Memory B cell (primary cell): Measurements from ENCODE around the gene ELK4.
"Not testable (repeated sequence)": the region's sequence is repeated elsewhere in the genome, so short reads cannot be mapped to it uniquely, and the experiment has no call there.

ENCODE experiments used
- ATAC-seq: fragments of 150-1000 bp; cut with Tn5 transposase; 2 replicates; pipeline ENCODE4 v1.10.0; 2021; ENCODE audit warnings: low read depth, mild to moderate bottlenecking, moderate library complexity
- DNase-seq, 2 donors: peaks; one replicate each; pipeline ENCODE4 v3.0.0; 2022; ENCODE audit warnings: low spot score in 2 of 2
- H3K27ac Mint-ChIP-seq: one replicate; pipeline ENCODE4 v1.8.0; 2022; ENCODE audit warnings: mild to moderate bottlenecking, moderate library complexity, mixed read lengths
- H3K27me3 Mint-ChIP-seq: one replicate; pipeline ENCODE4 v1.8.0; 2022; ENCODE audit warnings: mixed read lengths
- H3K36me3 Mint-ChIP-seq: one replicate; pipeline ENCODE4 v1.8.0; 2022; ENCODE audit warnings: mild to moderate bottlenecking, mixed read lengths
- H3K4me1 Mint-ChIP-seq: one replicate; pipeline ENCODE4 v1.8.0; 2022; ENCODE audit warnings: mixed read lengths
- H3K4me3 Mint-ChIP-seq: one replicate; pipeline ENCODE4 v1.8.0; 2022; ENCODE audit warnings: mild to moderate bottlenecking, moderate library complexity, mixed read lengths
- H3K9me3 Mint-ChIP-seq: one replicate; pipeline ENCODE4 v1.8.0; 2022; ENCODE audit warnings: mixed read lengths

The ELK4 gene

GRCh38 chr1:205658943-205659581 lies 27.3 kb upstream of the ELK4 start:
- peak; percentile 75 to 88 for DNase-seq
- Mint-ChIP-seq H3K36me3 (no peaks in the 10 kb centered on the region), H3K4me3 (no peak overlapping the region), H3K27ac (peak overlapping the region; percentile 74), H3K27me3 (no peaks in the 10 kb centered on the region), H3K9me3 (no peaks in the 10 kb centered on the region), H3K4me1 (peaks cover 31% of the 10 kb centered on the region)
- peak; percentile 95 for ATAC-seq

- no peaks in the 10 kb centered on the region for H3K9me3 Mint-ChIP-seq
- no peaks in the 10 kb centered on the region for H3K27me3 Mint-ChIP-seq
- no peak for DNase-seq
- peaks cover 20% of the 10 kb centered on the region for H3K4me1 Mint-ChIP-seq
- H3K36me3 Mint-ChIP-seq: no peaks in the 10 kb centered on the region
- ATAC-seq: no peak
- H3K27ac Mint-ChIP-seq: no peak overlapping the region
- H3K4me3 Mint-ChIP-seq: no peak overlapping the region
Measured at GRCh38 chr1:205656236-205656635, 24.4 kb upstream of the ELK4 start.

GRCh38 chr1:205652984-205653383 lies 21.2 kb upstream of the ELK4 start:
- Mint-ChIP-seq H3K4me3 (no peak overlapping the region), H3K4me1 (peaks cover 3% of the 10 kb centered on the region), H3K27me3 (no peaks in the 10 kb centered on the region), H3K9me3 (no peaks in the 10 kb centered on the region), H3K27ac (no peak overlapping the region), H3K36me3 (no peaks in the 10 kb centered on the region)
- ATAC-seq: no peak
- no peak for DNase-seq

- no peak for DNase-seq
- H3K9me3 Mint-ChIP-seq: no peaks in the 10 kb centered on the region
- H3K4me1 Mint-ChIP-seq: no peaks in the 10 kb centered on the region
- no peak overlapping the region for H3K4me3 Mint-ChIP-seq
- H3K36me3 Mint-ChIP-seq: peaks cover 1% of the 10 kb centered on the region
- no peaks in the 10 kb centered on the region for H3K27me3 Mint-ChIP-seq
- no peak overlapping the region for H3K27ac Mint-ChIP-seq
- no peak for ATAC-seq
Measured at GRCh38 chr1:205650241-205650640, 18.4 kb upstream of the ELK4 start.

DNA sequence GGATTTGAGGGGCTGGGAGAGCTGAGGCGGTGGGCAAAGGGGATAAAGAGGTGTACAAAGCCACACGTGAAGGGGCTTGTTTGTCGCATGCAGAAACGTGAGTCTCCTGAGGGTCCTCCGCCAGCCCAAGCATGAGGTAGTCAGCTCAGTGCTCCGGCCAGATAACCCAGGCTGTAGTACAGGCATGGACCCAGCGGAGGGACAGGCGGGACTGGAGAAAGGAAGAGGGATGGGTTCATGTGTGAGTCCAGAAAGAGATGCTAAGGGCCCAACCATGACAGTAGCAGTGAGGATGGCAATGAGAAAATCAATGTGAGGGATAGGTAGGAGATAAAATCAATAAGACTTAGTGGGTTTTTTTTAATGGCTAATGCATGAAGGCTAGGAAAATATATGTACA lies 13.7 kb upstream of the ELK4 start:
- DNase-seq: no peak
- no peaks in the 10 kb centered on the region for H3K27me3 Mint-ChIP-seq
- no peak overlapping the region for H3K27ac Mint-ChIP-seq
- no peaks in the 10 kb centered on the region for H3K4me1 Mint-ChIP-seq
- H3K4me3 Mint-ChIP-seq: no peak overlapping the region
- no peaks in the 10 kb centered on the region for H3K9me3 Mint-ChIP-seq
- ATAC-seq: no peak
- peaks cover 4% of the 10 kb centered on the region for H3K36me3 Mint-ChIP-seq

GRCh38 chr1:205642679-205643307 lies 11.0 kb upstream of the ELK4 start:
- peaks cover 4% of the 10 kb centered on the region for H3K36me3 Mint-ChIP-seq
- no peaks in the 10 kb centered on the region for H3K9me3 Mint-ChIP-seq
- no peaks in the 10 kb centered on the region for H3K4me1 Mint-ChIP-seq
- ATAC-seq (no peak), DNase-seq (no peak)
- no peaks in the 10 kb centered on the region for H3K27me3 Mint-ChIP-seq
- no peak overlapping the region for H3K27ac Mint-ChIP-seq
- H3K4me3 Mint-ChIP-seq: no peak overlapping the region

DNA sequence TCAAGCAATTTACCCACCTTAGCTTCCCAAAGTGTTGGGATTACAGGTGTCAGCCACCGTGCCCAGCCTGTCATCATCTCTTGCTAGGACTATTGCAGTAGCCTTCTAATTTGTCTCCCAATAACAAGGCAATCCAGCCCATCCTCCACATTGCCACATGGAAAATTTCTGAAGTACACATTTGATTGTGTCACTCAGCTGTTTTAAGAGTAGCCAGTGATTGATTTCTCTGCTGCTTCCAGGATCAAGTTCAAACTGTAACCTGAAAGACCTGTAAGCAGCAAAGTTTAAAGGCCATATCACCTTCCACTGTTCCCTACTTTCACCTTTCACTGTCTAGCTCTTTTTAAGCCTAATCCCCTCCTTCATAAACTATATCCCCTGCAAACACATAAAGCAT lies 7.8 kb upstream of the ELK4 start:
- no peak for ATAC-seq
- Mint-ChIP-seq H3K36me3 (no peaks in the 10 kb centered on the region), H3K4me3 (no peak overlapping the region), H3K27me3 (no peaks in the 10 kb centered on the region), H3K4me1 (no peaks in the 10 kb centered on the region), H3K27ac (no peak overlapping the region), H3K9me3 (no peaks in the 10 kb centered on the region)
- DNase-seq: no peak

- Mint-ChIP-seq H3K36me3 (no peaks in the 10 kb centered on the region), H3K27ac (peak overlapping the region; percentile 12), H3K4me3 (no peak overlapping the region), H3K4me1 (no peaks in the 10 kb centered on the region), H3K9me3 (no peaks in the 10 kb centered on the region), H3K27me3 (no peaks in the 10 kb centered on the region)
- DNase-seq: no peak
- no peak for ATAC-seq
Measured at GRCh38 chr1:205637854-205638468, 6.2 kb upstream of the ELK4 start.

GRCh38 chr1:205636732-205637131 lies 4.9 kb upstream of the ELK4 start:
- DNase-seq (no peak), ATAC-seq (no peak)
- H3K4me1 Mint-ChIP-seq: no peaks in the 10 kb centered on the region
- H3K36me3 Mint-ChIP-seq: no peaks in the 10 kb centered on the region
- H3K4me3 Mint-ChIP-seq: no peak overlapping the region
- no peak overlapping the region for H3K27ac Mint-ChIP-seq
- no peaks in the 10 kb centered on the region for H3K27me3 Mint-ChIP-seq
- no peaks in the 10 kb centered on the region for H3K9me3 Mint-ChIP-seq

- not testable (repeated sequence) for H3K4me1 Mint-ChIP-seq, H3K27me3 Mint-ChIP-seq, H3K9me3 Mint-ChIP-seq, DNase-seq, H3K36me3 Mint-ChIP-seq, ATAC-seq, H3K27ac Mint-ChIP-seq, H3K4me3 Mint-ChIP-seq
Measured at GRCh38 chr1:205636138-205636530, 4.3 kb upstream of the ELK4 start.

GRCh38 chr1:205633421-205633976 lies 1.7 kb upstream of the ELK4 start:
- no peak overlapping the region for H3K4me3 Mint-ChIP-seq
- ATAC-seq (no peak), DNase-seq (no peak)
- H3K27ac Mint-ChIP-seq: no peak overlapping the region
- no peaks in the 10 kb centered on the region for H3K27me3 Mint-ChIP-seq
- peaks cover 7% of the 10 kb centered on the region for H3K4me1 Mint-ChIP-seq
- no peaks in the 10 kb centered on the region for H3K36me3 Mint-ChIP-seq
- H3K9me3 Mint-ChIP-seq: no peaks in the 10 kb centered on the region

DNA sequence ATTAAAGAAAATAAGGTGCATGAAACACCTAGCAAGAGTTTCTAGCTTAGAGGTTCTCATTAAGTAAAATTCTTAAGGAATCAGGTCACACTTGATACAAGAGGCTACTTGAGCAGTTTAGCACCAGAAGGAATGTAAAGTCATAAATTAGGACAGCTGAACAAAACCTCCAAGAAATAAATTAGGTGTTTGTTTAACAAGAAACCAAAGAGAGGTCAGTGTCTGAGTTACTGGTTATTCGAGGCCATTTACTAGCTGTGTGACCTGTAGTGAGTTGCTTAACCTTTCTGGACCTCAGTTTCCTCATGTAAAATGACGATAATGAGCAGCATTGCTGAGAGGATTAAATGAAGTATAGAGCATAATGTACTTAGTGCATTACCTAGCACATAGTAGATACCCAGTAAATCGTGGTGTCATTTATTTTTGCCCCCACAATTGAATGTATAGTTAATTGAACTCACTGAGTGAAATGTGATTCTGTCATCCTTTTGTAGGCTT lies 908 bp upstream of the ELK4 start:
- H3K27ac Mint-ChIP-seq: peak overlapping the region; percentile 91
- H3K4me1 Mint-ChIP-seq: peaks cover 7% of the 10 kb centered on the region
- H3K36me3 Mint-ChIP-seq: no peaks in the 10 kb centered on the region
- ATAC-seq (no peak), DNase-seq (no peak)
- peak overlapping the region; percentile 90 for H3K4me3 Mint-ChIP-seq
- H3K9me3 Mint-ChIP-seq: no peaks in the 10 kb centered on the region
- H3K27me3 Mint-ChIP-seq: no peaks in the 10 kb centered on the region

GRCh38 chr1:205631010-205631767 lies 622 bp downstream of the ELK4 start:
- H3K27me3 Mint-ChIP-seq: no peaks in the 10 kb centered on the region
- peak; percentile 63 for ATAC-seq
- peak overlapping the region; percentile 91 for H3K27ac Mint-ChIP-seq
- H3K9me3 Mint-ChIP-seq: no peaks in the 10 kb centered on the region
- peak; percentile 51 to 70 for DNase-seq
- H3K4me1 Mint-ChIP-seq: peaks cover 16% of the 10 kb centered on the region
- peak overlapping the region; percentile 94 for H3K4me3 Mint-ChIP-seq
- peaks cover 5% of the 10 kb centered on the region for H3K36me3 Mint-ChIP-seq

DNA sequence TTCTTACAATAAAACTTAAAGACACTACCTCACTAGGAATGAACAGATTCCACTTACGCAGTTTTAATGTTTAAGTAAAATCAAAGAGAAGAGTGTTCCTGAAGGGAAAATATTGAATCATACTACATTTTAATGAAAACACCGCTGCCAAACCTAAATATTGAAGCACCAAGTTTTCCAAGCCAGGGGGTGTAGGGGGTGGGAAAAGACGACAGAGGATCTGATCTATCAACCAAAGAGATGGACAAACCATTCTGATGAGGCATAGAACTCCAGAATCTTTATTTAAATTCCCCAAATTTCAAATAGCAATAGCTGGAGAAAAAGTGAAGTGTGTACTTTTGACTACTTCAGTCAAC lies 1.2 kb downstream of the ELK4 start:
- DNase-seq (no peak), ATAC-seq (no peak)
- H3K9me3 Mint-ChIP-seq: no peaks in the 10 kb centered on the region
- H3K36me3 Mint-ChIP-seq: peaks cover 7% of the 10 kb centered on the region
- no peaks in the 10 kb centered on the region for H3K27me3 Mint-ChIP-seq
- peaks cover 20% of the 10 kb centered on the region for H3K4me1 Mint-ChIP-seq
- peak overlapping the region; percentile 91 for H3K27ac Mint-ChIP-seq
- H3K4me3 Mint-ChIP-seq: peak overlapping the region; percentile 94
